H1 (cell line): ENCODE measurements around the gene SEMA3B. TPM values are rescaled to one million over a fixed set of nuclear protein-coding genes. Genes with fewer than 3 reads are reported as not detected.
A peak's percentile ranks its signal among the peaks of the same experiment; 100 is the strongest.

Source experiments
- MAFK ChIP-seq: IDR thresholded peaks from 2 replicates; pipeline ENCODE4 v1.6.1; 2012; ENCODE audit warnings: low read depth, mild to moderate bottlenecking, improper control_type of control experiment, low read length
- SIN3A ChIP-seq, 2 experiments: IDR thresholded peaks in 1 of 2; conservative IDR thresholded peaks in 1 of 2; 2 replicates each; pipeline ENCODE4 v1.6.1; 2011 to 2012; ENCODE audit warnings: low read length in 2 of 2, improper control_type of control experiment in 1 of 2, low read depth in 1 of 2, mild to moderate bottlenecking in 1 of 2
- SP1 ChIP-seq: IDR thresholded peaks from 2 replicates; pipeline ENCODE4 v1.6.1; 2011; ENCODE audit warnings: low read depth, low read length
- polyA plus RNA-seq, 7 experiments: library from polyadenylated mRNA; depleted of rRNA in 3 of 7; stranded (reverse) in 5 of 7; unstranded in 2 of 7; fragments of >200 nt in 5 of 7; fragments of 200-250 nt in 2 of 7; gene quantifications; 1 replicate in 5 of 7; 2 replicates in 1 of 7; 4 replicates in 1 of 7; pipeline versions ENCODE4 v1.2.1 to v1.2.3, GENCODE V29; 2011 to 2013; ENCODE audit warnings: missing spikeins in 2 of 7, mixed read lengths in 2 of 7
- total RNA-seq: library from RNA; stranded (reverse); fragmentation: NEBNext Ultra II Directional; extraction: Animal tissue kit (Norgen Biotek cat#: 25700); gene quantifications from 2 replicates; pipeline ENCODE4 v1.2.1, GENCODE V29; 2021

SEMA3B gene
- total and polyA plus RNA-seq, 2 of the 8 experiments (the other 6 are each of a cell fraction or from before 2014, with no cell fraction given) = 3.0 to 4.7 TPM

DNA sequence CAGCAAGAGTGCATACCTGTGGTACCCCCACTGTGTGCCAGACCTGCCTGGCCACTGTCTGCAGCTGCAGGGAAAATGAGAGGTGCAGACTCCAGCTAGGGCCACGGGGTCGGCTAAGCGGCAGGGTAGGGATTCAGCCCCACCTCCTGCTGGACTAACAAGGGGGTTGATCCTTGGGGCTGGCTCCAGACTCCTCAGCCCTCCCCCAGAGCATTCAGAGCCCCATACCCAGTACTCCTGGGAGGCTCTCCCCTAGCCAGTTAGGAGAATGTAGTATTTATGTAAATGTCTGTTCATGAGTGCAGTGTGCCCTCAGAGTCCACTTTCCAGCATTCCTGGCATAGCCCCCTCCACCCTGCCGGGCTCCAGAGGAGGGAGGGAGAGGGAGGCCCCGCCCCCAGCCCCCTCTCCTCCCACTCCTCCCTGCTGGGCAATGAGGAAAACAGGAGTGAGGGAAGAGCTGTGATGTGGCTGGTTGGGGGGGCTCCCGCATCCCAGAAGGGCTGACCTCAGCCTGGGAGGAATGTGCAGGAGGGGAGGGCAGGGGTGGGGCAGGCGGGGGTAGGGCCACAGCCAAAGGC is 4.5 kb upstream of the SEMA3B start (continued):
- TF ChIP-seq SIN3A (conservative IDR thresholded peaks at IDR 0.05 in 1 of 2, IDR thresholded peaks at IDR 0.05 in 1 of 2; ENCODE audit: low read depth in 1 of 2, low read length in 2 of 2) (no peak), MAFK (no peak), SP1 (peak; percentile 52; the same call in 1 of the 2 replicates)
